ENCODE measurements around the gene AATF. TPM values are rescaled to one million over a fixed set of nuclear protein-coding genes. Genes with fewer than 3 reads are reported as not detected.
"Not testable (repeated sequence)": the region's sequence is repeated elsewhere in the genome, so short reads cannot be mapped to it uniquely, and the experiment has no call there.

Gene AATF
- total RNA-seq, 1 donor from 2014 or later, result 11.5 TPM

GRCh38 chr17:37065486-37066321 is 117.0 kb downstream of the AATF start:
- Histone ChIP-seq H3K36me3 (ENCODE audit: control insufficient read depth in 3 of 3, insufficient read depth in 3 of 3, low read length in 3 of 3) (no peaks in the 10 kb centered on the region), H3K9me3 (ENCODE audit: control insufficient read depth in 3 of 3, low read length in 3 of 3) (no peaks in the 10 kb centered on the region), H3K27ac (ENCODE audit: low read depth, low read length) (no peak overlapping the region), H3K4me1 (ENCODE audit: control insufficient read depth in 3 of 3, insufficient read depth in 3 of 3, low read length in 3 of 3) (peaks cover 11 to 13% (median 12%) of the 10 kb centered on the region in 3 donors), H3K27me3 (ENCODE audit: control insufficient read depth in 3 of 3, insufficient read depth in 3 of 3, low read length in 3 of 3) (peaks cover 11 to 22% (median 19%) of the 10 kb centered on the region in 3 donors), H3K4me3 (ENCODE audit: low read length in 3 of 3) (no peak overlapping the region), H3K9ac (ENCODE audit: low read depth in 1 of 3, low read length in 3 of 3) (no peak overlapping the region)

- no peaks in the 10 kb centered on the region for H3K36me3 ChIP-seq (ENCODE audit: control insufficient read depth in 3 of 3, insufficient read depth in 3 of 3, low read length in 3 of 3)
- H3K27me3 ChIP-seq (ENCODE audit: control insufficient read depth in 3 of 3, insufficient read depth in 3 of 3, low read length in 3 of 3), result peaks cover 11 to 22% (median 19%) of the 10 kb centered on the region in 3 donors
- H3K4me1 ChIP-seq (ENCODE audit: control insufficient read depth in 3 of 3, insufficient read depth in 3 of 3, low read length in 3 of 3), result peaks cover 11 to 13% (median 12%) of the 10 kb centered on the region in 3 donors
- no peak overlapping the region for H3K9ac ChIP-seq (ENCODE audit: low read depth in 1 of 3, low read length in 3 of 3)
- H3K4me3 ChIP-seq (ENCODE audit: low read length in 3 of 3), result no peak overlapping the region
- H3K9me3 ChIP-seq (ENCODE audit: control insufficient read depth in 3 of 3, low read length in 3 of 3), result no peaks in the 10 kb centered on the region
- no peak overlapping the region for H3K27ac ChIP-seq (ENCODE audit: low read depth, low read length)
Measured at GRCh38 chr17:37066322-37067255, 117.8 kb downstream of the AATF start.

GRCh38 chr17:37067555-37068111 is 118.9 kb downstream of the AATF start:
- H3K4me1 ChIP-seq (ENCODE audit: control insufficient read depth in 3 of 3, insufficient read depth in 3 of 3, low read length in 3 of 3), result peaks cover 11 to 13% (median 12%) of the 10 kb centered on the region in 3 donors
- H3K9me3 ChIP-seq (ENCODE audit: control insufficient read depth in 3 of 3, low read length in 3 of 3), result no peaks in the 10 kb centered on the region
- H3K27ac ChIP-seq (ENCODE audit: low read depth, low read length), result peak overlapping the region; percentile 45
- no peaks in the 10 kb centered on the region for H3K36me3 ChIP-seq (ENCODE audit: control insufficient read depth in 3 of 3, insufficient read depth in 3 of 3, low read length in 3 of 3)
- H3K9ac ChIP-seq (ENCODE audit: low read depth in 1 of 3, low read length in 3 of 3), result no peak overlapping the region
- peak overlapping the region; percentile 31 to 37 (median 35) for H3K4me3 ChIP-seq (ENCODE audit: low read length in 3 of 3)
- peaks cover 11 to 18% (median 16%) of the 10 kb centered on the region in 3 donors for H3K27me3 ChIP-seq (ENCODE audit: control insufficient read depth in 3 of 3, insufficient read depth in 3 of 3, low read length in 3 of 3)

- Histone ChIP-seq H3K4me1 (ENCODE audit: control insufficient read depth in 3 of 3, insufficient read depth in 3 of 3, low read length in 3 of 3) (peaks cover 11 to 13% (median 12%) of the 10 kb centered on the region in 3 donors), H3K4me3 (ENCODE audit: low read length in 3 of 3) (peak overlapping the region; percentile 31 to 52 (median 35)), H3K9ac (ENCODE audit: low read depth in 1 of 3, low read length in 3 of 3) (no peak overlapping the region), H3K9me3 (ENCODE audit: control insufficient read depth in 3 of 3, low read length in 3 of 3) (no peaks in the 10 kb centered on the region), H3K27me3 (ENCODE audit: control insufficient read depth in 3 of 3, insufficient read depth in 3 of 3, low read length in 3 of 3) (peaks cover 11 to 17% (median 16%) of the 10 kb centered on the region in 3 donors), H3K36me3 (ENCODE audit: control insufficient read depth in 3 of 3, insufficient read depth in 3 of 3, low read length in 3 of 3) (no peaks in the 10 kb centered on the region), H3K27ac (ENCODE audit: low read depth, low read length) (peak overlapping the region; percentile 45)
Measured at GRCh38 chr17:37068266-37068665, 119.5 kb downstream of the AATF start.

GRCh38 chr17:37069087-37069486 is 120.3 kb downstream of the AATF start:
- peaks cover 11 to 17% (median 16%) of the 10 kb centered on the region in 3 donors for H3K27me3 ChIP-seq (ENCODE audit: control insufficient read depth in 3 of 3, insufficient read depth in 3 of 3, low read length in 3 of 3)
- H3K36me3 ChIP-seq (ENCODE audit: control insufficient read depth in 3 of 3, insufficient read depth in 3 of 3, low read length in 3 of 3), result no peaks in the 10 kb centered on the region
- H3K4me1 ChIP-seq (ENCODE audit: control insufficient read depth in 3 of 3, insufficient read depth in 3 of 3, low read length in 3 of 3), result peaks cover 11 to 13% (median 12%) of the 10 kb centered on the region in 3 donors
- H3K4me3 ChIP-seq (ENCODE audit: low read length in 3 of 3), result no peak overlapping the region
- no peak overlapping the region for H3K27ac ChIP-seq (ENCODE audit: low read depth, low read length)
- H3K9ac ChIP-seq (ENCODE audit: low read depth in 1 of 3, low read length in 3 of 3), result no peak overlapping the region
- no peaks in the 10 kb centered on the region for H3K9me3 ChIP-seq (ENCODE audit: control insufficient read depth in 3 of 3, low read length in 3 of 3)

- H3K9ac ChIP-seq (ENCODE audit: low read depth in 1 of 3, low read length in 3 of 3); H3K27ac ChIP-seq (ENCODE audit: low read depth, low read length); H3K27me3 ChIP-seq (ENCODE audit: control insufficient read depth in 3 of 3, insufficient read depth in 3 of 3, low read length in 3 of 3); H3K36me3 ChIP-seq (ENCODE audit: control insufficient read depth in 3 of 3, insufficient read depth in 3 of 3, low read length in 3 of 3); H3K4me3 ChIP-seq (ENCODE audit: low read length in 3 of 3); H3K4me1 ChIP-seq (ENCODE audit: control insufficient read depth in 3 of 3, insufficient read depth in 3 of 3, low read length in 3 of 3); H3K9me3 ChIP-seq (ENCODE audit: control insufficient read depth in 3 of 3, low read length in 3 of 3): not testable (repeated sequence)
Measured at GRCh38 chr17:37073464-37073863, 124.7 kb downstream of the AATF start.

GRCh38 chr17:37079065-37079708 is 130.4 kb downstream of the AATF start:
- Histone ChIP-seq H3K9me3 (ENCODE audit: control insufficient read depth in 3 of 3, low read length in 3 of 3) (no peaks in the 10 kb centered on the region), H3K36me3 (ENCODE audit: control insufficient read depth in 3 of 3, insufficient read depth in 3 of 3, low read length in 3 of 3) (no peaks in the 10 kb centered on the region), H3K27ac (ENCODE audit: low read depth, low read length) (no peak overlapping the region), H3K4me3 (ENCODE audit: low read length in 3 of 3) (no peak overlapping the region), H3K4me1 (ENCODE audit: control insufficient read depth in 3 of 3, insufficient read depth in 3 of 3, low read length in 3 of 3) (no peaks in the 10 kb centered on the region), H3K27me3 (ENCODE audit: control insufficient read depth in 3 of 3, insufficient read depth in 3 of 3, low read length in 3 of 3) (no peaks in the 10 kb centered on the region), H3K9ac (ENCODE audit: low read depth in 1 of 3, low read length in 3 of 3) (no peak overlapping the region)

- Histone ChIP-seq H3K9ac (ENCODE audit: low read depth in 1 of 3, low read length in 3 of 3) (no peak overlapping the region), H3K4me1 (ENCODE audit: control insufficient read depth in 3 of 3, insufficient read depth in 3 of 3, low read length in 3 of 3) (no peaks in the 10 kb centered on the region), H3K27ac (ENCODE audit: low read depth, low read length) (no peak overlapping the region), H3K27me3 (ENCODE audit: control insufficient read depth in 3 of 3, insufficient read depth in 3 of 3, low read length in 3 of 3) (no peaks in the 10 kb centered on the region), H3K9me3 (ENCODE audit: control insufficient read depth in 3 of 3, low read length in 3 of 3) (no peaks in the 10 kb centered on the region), H3K4me3 (ENCODE audit: low read length in 3 of 3) (no peak overlapping the region), H3K36me3 (ENCODE audit: control insufficient read depth in 3 of 3, insufficient read depth in 3 of 3, low read length in 3 of 3) (peaks cover 0 to under 1% (median 0%) of the 10 kb centered on the region in 3 donors)
Measured at GRCh38 chr17:37079735-37080134, 131.0 kb downstream of the AATF start.

GRCh38 chr17:37081287-37081686 is 132.5 kb downstream of the AATF start:
- no peak overlapping the region for H3K9ac ChIP-seq (ENCODE audit: low read depth in 1 of 3, low read length in 3 of 3)
- no peaks in the 10 kb centered on the region for H3K9me3 ChIP-seq (ENCODE audit: control insufficient read depth in 3 of 3, low read length in 3 of 3)
- H3K27me3 ChIP-seq (ENCODE audit: control insufficient read depth in 3 of 3, insufficient read depth in 3 of 3, low read length in 3 of 3), result no peaks in the 10 kb centered on the region
- no peak overlapping the region for H3K4me3 ChIP-seq (ENCODE audit: low read length in 3 of 3)
- no peak overlapping the region for H3K27ac ChIP-seq (ENCODE audit: low read depth, low read length)
- peaks cover 8 to 15% (median 12%) of the 10 kb centered on the region in 3 donors for H3K36me3 ChIP-seq (ENCODE audit: control insufficient read depth in 3 of 3, insufficient read depth in 3 of 3, low read length in 3 of 3)
- no peaks in the 10 kb centered on the region for H3K4me1 ChIP-seq (ENCODE audit: control insufficient read depth in 3 of 3, insufficient read depth in 3 of 3, low read length in 3 of 3)

Measured in skeletal muscle tissue (tissue), 4 donors.